Type B pancreatic cell (in vitro differentiated cells): ENCODE data around the gene FOXP4. TPM values are rescaled to one million over a fixed set of nuclear protein-coding genes. Genes with fewer than 3 reads are reported as not detected.

ENCODE experiments used
- DNase-seq: peaks from one replicate; pipeline ENCODE4 v3.0.0; 2021; ENCODE audit warnings: mixed read lengths; ENCODE audit not compliant: unreplicated experiment; ENCODE audit errors: extremely low spot score
- H3K27ac Mint-ChIP-seq: 2 replicates; pipeline ENCODE4 v1.8.0; 2021; ENCODE audit warnings: mild to moderate bottlenecking, mixed read lengths
- H3K27me3 Mint-ChIP-seq: 2 replicates; pipeline ENCODE4 v1.8.0; 2021; ENCODE audit warnings: mixed read lengths
- H3K36me3 Mint-ChIP-seq: 2 replicates; pipeline ENCODE4 v1.8.0; 2021; ENCODE audit warnings: mixed read lengths
- H3K4me1 Mint-ChIP-seq: one replicate; pipeline ENCODE4 v1.8.0; 2021; ENCODE audit warnings: mixed read lengths; ENCODE audit not compliant: unreplicated experiment
- H3K4me3 Mint-ChIP-seq: 2 replicates; pipeline ENCODE4 v1.8.0; 2021; ENCODE audit warnings: mild to moderate bottlenecking, mixed read lengths
- H3K9me3 Mint-ChIP-seq: 2 replicates; pipeline ENCODE4 v1.8.0; 2021; ENCODE audit warnings: mixed read lengths
- CTCF ChIP-seq: fragments of 200-600 bp; sonication (generic); conservative IDR thresholded peaks from 2 replicates; pipeline ENCODE4 v1.5.0; 2021; ENCODE audit warnings: antibody characterized with exemption, mild to moderate bottlenecking
- total RNA-seq: library from RNA; stranded (reverse); gene quantifications from 2 replicates; pipeline ENCODE4 v1.2.1, GENCODE V29; 2021; ENCODE audit warnings: low replicate concordance

The FOXP4 gene
- total RNA-seq, 1 donor from 2014 or later, result 100 TPM

DNA sequence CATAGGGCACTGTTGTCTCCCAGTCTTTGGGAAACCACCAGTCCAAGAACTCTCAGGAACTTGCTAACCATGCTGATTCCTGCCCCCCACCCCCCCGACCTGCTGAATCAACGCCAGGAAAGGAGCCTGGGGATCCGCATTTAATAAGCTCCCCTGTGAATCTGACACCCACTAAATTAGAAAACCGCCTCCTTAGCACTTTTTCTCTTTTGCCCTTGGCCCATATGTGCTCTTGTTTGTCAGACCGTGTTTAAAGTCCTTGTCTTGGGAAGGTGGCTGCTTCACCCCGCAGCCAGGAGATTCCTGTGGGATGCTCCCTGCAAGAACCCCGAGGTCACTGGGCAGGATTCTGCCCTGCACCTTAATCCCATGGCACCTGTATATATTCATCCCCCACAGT lies 15.7 kb upstream of the FOXP4 start:
- no peaks in the 10 kb centered on the region for H3K9me3 Mint-ChIP-seq
- no peaks in the 10 kb centered on the region for H3K36me3 Mint-ChIP-seq
- H3K4me1 Mint-ChIP-seq, result peaks cover 37% of the 10 kb centered on the region
- TF ChIP-seq CTCF, result no peak
- peaks cover 16% of the 10 kb centered on the region for H3K27me3 Mint-ChIP-seq
- no peak overlapping the region for H3K27ac Mint-ChIP-seq
- DNase-seq, result no peak
- H3K4me3 Mint-ChIP-seq, result no peak overlapping the region

GRCh38 chr6:41531016-41531415 lies 15.2 kb upstream of the FOXP4 start:
- TF ChIP-seq CTCF, result no peak
- Mint-ChIP-seq H3K27me3 (peaks cover 16% of the 10 kb centered on the region), H3K9me3 (no peaks in the 10 kb centered on the region), H3K4me3 (no peak overlapping the region), H3K4me1 (peaks cover 37% of the 10 kb centered on the region), H3K27ac (no peak overlapping the region), H3K36me3 (no peaks in the 10 kb centered on the region)
- DNase-seq, result no peak

DNA sequence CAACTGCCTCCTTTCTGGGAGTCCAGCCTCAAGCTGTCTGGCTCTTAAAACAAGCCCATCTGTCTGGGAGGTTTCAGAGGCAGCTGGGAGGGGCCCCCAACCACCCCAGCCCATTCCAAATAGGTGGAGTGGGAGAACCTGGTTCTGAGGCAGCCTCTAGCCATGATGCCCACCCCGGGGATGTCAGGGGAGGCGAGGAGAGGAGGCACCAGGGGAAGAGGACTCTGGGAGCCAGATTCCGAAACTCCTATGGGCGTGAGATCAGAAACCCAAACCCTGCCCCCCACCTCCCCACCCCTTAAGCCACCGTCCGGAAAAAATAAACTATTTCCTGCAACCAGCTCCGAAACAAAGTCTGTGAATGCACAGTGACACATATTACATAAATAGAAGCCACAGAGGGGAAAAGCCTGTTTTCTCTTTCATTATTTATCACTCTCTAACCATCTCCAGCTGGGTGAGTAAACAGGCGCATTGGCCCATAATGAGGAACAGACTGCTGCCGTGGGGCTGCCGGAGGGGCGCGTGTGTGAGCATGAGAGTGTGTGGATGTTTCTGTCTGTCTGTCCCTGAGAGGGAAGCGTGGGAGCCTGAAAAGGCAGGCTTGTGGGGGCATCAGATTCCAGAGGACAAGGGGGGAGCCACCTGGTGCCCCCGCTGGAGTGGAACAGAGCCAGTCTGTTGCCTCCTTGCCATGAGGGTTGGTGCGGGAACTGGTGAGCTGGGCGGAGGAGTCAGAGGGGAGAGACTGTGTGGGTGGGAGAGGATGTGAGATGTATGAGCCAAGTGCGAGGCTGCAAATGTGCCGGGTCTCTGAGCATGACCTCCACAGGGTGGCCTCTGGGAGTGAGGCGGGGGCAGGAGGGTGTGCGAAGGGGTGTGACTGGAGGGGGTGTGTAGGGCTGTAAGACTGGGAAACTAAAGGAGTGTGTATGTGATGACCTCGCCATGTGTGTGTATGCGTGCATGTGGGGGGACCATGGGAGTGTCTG lies 14.3 kb upstream of the FOXP4 start:
- H3K27ac Mint-ChIP-seq, result peak overlapping the region; percentile 83
- no peak for DNase-seq

DNA sequence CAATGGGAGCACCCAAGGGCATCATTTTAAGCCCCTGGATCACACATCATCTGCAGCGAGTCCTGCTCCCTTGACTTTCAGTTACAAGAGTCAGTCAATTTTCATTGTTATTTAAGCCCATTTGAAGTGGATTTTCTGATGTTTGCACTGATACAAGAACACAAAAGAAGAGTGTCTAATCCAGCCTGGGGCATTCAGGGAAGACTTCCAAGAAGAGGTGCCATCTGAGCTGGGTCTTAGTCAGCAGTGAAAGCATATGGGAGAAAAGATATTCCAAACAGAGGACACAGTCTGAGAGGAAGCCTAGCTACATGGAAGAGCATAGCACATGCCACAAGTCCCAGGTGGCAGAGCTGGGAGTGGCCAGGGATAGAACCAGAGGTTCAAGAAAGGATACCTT lies 10.4 kb upstream of the FOXP4 start:
- no peak for TF ChIP-seq CTCF
- Mint-ChIP-seq H3K27me3 (peaks cover 11% of the 10 kb centered on the region), H3K4me3 (no peak overlapping the region)

More for the DNA sequence above, 14.3 kb upstream of the FOXP4 start:
- H3K4me1 Mint-ChIP-seq, result peaks cover 41% of the 10 kb centered on the region
- H3K9me3 Mint-ChIP-seq, result no peaks in the 10 kb centered on the region
- no peak for TF ChIP-seq CTCF
- peaks cover 16% of the 10 kb centered on the region for H3K27me3 Mint-ChIP-seq
- H3K4me3 Mint-ChIP-seq, result peak overlapping the region; percentile 81
- no peaks in the 10 kb centered on the region for H3K36me3 Mint-ChIP-seq

GRCh38 chr6:41536795-41537758 lies 9.1 kb upstream of the FOXP4 start:
- DNase-seq, result no peak
- TF ChIP-seq CTCF, result no peak
- Mint-ChIP-seq H3K27ac (peak overlapping the region; percentile 42), H3K27me3 (peaks cover 11% of the 10 kb centered on the region), H3K4me3 (peak overlapping the region; percentile 34), H3K36me3 (no peaks in the 10 kb centered on the region), H3K9me3 (no peaks in the 10 kb centered on the region), H3K4me1 (peaks cover 48% of the 10 kb centered on the region)

More for the DNA sequence above, 10.4 kb upstream of the FOXP4 start:
- no peaks in the 10 kb centered on the region for H3K9me3 Mint-ChIP-seq
- peaks cover 43% of the 10 kb centered on the region for H3K4me1 Mint-ChIP-seq
- DNase-seq, result no peak
- no peak overlapping the region for H3K27ac Mint-ChIP-seq
- H3K36me3 Mint-ChIP-seq, result no peaks in the 10 kb centered on the region
